Measurements from ENCODE around the gene CORIN.
"Not testable (repeated sequence)": the region's sequence is repeated elsewhere in the genome, so short reads cannot be mapped to it uniquely, and the experiment has no call there.

The CORIN gene

DNA sequence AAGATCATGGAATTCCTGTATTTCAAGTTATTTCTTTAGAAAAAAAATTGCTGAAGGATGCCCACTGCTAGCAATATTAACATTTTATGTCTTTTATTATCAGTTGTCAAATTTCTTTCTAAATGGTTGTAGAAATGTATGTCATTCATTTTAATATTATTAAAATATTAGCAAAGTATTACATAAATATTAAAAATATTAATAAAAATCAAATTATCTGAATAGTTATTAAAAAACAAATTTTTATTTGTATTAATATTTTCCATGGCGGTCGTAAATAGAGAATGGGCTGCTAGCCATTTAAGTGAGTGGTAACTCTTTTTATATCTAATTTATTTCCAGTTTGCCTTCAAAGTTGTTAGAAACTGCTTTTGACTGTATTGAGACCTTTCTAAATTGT is 280.6 kb downstream of the CORIN start:
- TF ChIP-seq Cebpa-rat (IDR thresholded peaks at IDR 0.05) = no peak
- H3K36me3 ChIP-seq = peaks cover 0 to 69% (median 0%) of the 10 kb centered on the region in 11 experiments; a peak in 6 of 22 replicates
- no peak overlapping the region for H3K9ac ChIP-seq
- H4K20me1 ChIP-seq = no peaks in the 10 kb centered on the region
- no peaks in the 10 kb centered on the region for H3K27me3 ChIP-seq
- no peak overlapping the region for H3K27ac ChIP-seq
- H3K9me3 ChIP-seq (replicated peaks in 1 of 11) = no peaks in the 10 kb centered on the region
- no peak overlapping the region for H3K4me2 ChIP-seq
- H3K4me3 ChIP-seq = no peak overlapping the region
- H3K4me1 ChIP-seq = no peaks in the 10 kb centered on the region

DNA sequence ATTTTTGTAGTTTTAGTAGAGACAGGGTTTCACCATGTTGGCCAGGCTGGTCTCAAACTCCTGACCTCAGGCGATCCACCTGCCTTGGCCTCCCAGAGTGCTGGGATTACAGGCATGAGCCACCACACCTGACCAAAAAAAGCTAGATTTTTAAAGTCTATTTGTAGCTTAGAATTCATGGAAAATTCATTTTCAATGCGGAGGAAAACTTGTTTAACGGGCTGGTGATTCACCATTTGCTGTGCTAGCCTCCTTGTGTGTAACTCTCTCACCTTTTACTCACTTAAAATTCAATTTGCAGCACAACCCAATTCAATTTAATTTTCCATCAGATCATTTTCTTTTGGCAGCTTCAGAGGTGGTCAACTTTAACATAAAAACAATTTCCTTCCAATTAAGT is 281.9 kb downstream of the CORIN start:
- H3K9ac ChIP-seq; H3K4me2 ChIP-seq; H3K27ac ChIP-seq; H3K4me1 ChIP-seq; H3K27me3 ChIP-seq; H3K9me3 ChIP-seq (replicated peaks in 1 of 11); H4K20me1 ChIP-seq; H3K4me3 ChIP-seq: not testable (repeated sequence)
- peaks cover 0 to 69% (median 0%) of the 10 kb centered on the region in 11 experiments; a peak in 6 of 22 replicates for H3K36me3 ChIP-seq

DNA sequence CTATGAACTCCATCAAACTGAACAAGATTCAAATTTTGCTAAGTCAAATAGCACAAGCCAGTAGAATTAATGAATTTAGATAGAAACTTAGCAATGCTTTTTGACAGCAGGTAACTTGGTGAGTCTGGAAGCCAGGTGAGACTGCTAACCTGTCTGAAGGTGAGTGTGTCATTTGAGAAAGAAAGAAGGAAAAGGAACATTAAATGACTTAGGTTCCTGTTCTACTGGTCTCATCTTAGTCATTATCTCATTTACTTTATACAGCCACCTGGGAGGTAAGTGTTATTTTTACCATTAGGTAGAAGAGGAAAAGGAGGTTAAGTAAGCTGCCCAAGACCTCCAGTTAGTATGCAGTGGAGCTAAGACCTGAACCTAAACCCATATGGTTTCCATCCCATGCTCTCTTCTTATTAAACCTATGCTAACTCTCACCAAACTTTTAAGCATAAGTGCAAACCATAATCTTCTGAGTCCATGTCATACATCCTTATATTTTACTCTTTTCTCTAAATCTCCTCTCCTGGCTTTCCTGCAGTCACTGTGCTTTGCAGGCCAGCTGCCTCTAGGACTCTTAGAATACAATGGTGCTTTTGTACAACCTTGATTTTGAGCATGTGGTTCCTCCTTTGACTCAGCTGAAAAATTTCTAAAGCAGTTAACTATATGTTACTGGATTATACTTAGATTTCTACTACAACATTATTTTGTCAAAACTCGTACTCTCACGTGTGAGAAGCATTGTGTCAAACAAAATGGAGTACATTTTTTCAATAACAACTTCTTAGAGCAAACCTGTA is 284.3 kb downstream of the CORIN start:
- Histone ChIP-seq H3K9ac (no peak overlapping the region), H4K20me1 (no peaks in the 10 kb centered on the region), H3K4me1 (no peaks in the 10 kb centered on the region), H3K36me3 (peaks cover 0 to 70% (median 0%) of the 10 kb centered on the region in 11 experiments; a peak in 6 of 22 replicates), H3K4me3 (no peak overlapping the region), H3K27me3 (no peaks in the 10 kb centered on the region), H3K4me2 (no peak overlapping the region), H3K9me3 (replicated peaks in 1 of 11) (0 out of 22 replicates have a peak, but pooled peaks cover 0 to 6% (median 0%) of the 10 kb centered on the region in 11 experiments), H3K27ac (no peak overlapping the region)
- TF ChIP-seq Cebpa-rat (IDR thresholded peaks at IDR 0.05) = no peak

DNA sequence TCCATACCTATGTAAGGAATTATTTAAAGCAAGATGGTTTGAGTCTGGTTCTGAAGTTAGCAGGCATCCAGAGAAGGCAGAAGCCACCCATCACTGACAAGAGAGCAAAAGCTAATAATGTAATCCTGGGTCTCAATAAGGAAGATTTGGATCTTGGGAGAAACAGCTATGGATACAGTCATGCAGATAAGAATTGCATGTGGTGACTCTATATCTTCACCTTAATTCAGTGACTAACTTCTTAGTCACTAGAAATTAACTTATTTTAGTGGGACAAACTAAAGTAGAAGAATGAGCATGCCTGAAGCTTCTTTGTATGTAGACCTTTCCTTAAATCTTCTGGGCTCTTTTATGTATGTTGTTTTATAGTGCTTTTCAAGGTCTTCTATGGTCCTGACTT is 286.2 kb downstream of the CORIN start:
- Histone ChIP-seq H3K4me3 (no peak overlapping the region), H3K27me3 (no peaks in the 10 kb centered on the region), H3K4me1 (no peaks in the 10 kb centered on the region), H4K20me1 (no peaks in the 10 kb centered on the region), H3K36me3 (peaks cover 0 to 77% (median 0%) of the 10 kb centered on the region in 11 experiments; a peak in 10 of 22 replicates), H3K9ac (no peak overlapping the region), H3K9me3 (replicated peaks in 1 of 11) (0 out of 22 replicates have a peak, but pooled peaks cover 0 to 6% (median 0%) of the 10 kb centered on the region in 11 experiments), H3K4me2 (no peak overlapping the region), H3K27ac (no peak overlapping the region)
- no peak for TF ChIP-seq Cebpa-rat (IDR thresholded peaks at IDR 0.05)

DNA sequence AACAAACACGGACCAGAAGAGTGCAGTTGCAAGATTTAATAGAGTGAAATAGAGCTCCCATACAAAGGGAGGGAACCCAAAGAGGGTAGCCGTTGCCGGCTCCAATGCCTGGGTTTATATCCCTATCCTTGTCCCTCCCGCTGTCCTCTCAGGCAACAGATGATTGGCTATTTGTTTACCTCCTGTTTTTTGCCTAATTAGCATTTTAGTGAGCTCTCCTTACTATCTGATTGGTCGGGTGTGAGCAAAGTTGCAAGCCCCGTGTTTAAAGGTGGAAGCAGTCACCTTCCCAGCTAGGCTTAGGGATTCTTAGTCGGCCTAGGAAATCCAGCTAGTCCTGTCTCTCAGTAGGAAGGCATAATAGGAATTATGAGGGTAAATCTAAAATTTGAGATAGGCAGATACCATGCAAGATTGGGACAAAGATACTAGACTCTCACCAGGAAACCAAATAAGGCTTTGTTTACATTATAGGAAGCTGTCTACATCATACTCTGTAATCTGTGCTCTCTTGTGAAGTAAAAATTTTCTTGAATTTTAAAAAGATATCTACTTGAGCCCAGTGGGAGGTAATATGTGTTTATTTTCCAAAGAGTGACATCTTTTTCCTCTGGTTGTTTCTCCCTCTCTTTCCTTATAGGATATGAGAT is 286.8 kb downstream of the CORIN start:
- Histone ChIP-seq H3K9me3 (replicated peaks in 1 of 11) (0 out of 22 replicates have a peak, but pooled peaks cover 0 to 6% (median 0%) of the 10 kb centered on the region in 11 experiments), H3K27me3 (no peaks in the 10 kb centered on the region), H3K4me1 (no peaks in the 10 kb centered on the region), H3K27ac (no peak overlapping the region), H3K9ac (no peak overlapping the region), H3K36me3 (peaks cover 0 to 83% (median 0%) of the 10 kb centered on the region in 11 experiments; a peak in 10 of 22 replicates), H3K4me3 (no peak overlapping the region), H3K4me2 (no peak overlapping the region), H4K20me1 (no peaks in the 10 kb centered on the region)
- TF ChIP-seq Cebpa-rat (IDR thresholded peaks at IDR 0.05) = no peak

DNA sequence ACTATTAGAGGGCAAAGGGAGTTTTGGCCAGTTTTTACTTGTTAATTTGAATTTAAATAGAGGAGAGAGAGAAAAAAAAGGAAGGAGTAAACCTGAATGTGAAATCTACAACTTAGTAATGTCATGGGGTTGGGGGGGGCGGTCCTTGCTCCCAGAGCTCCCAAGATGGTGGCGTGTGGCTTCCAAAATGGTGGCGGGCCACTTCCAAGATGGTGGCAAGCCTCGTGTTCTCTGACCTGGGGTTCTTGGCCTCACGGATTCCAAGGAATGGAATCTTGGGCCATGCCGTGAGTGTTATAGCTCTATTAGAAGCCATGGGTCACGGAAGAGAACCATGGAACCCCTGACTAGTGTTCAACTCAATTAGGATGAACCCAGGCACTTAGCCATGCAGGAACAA is 287.5 kb downstream of the CORIN start:
- H3K4me1 ChIP-seq; H3K9me3 ChIP-seq (replicated peaks in 1 of 11); H3K9ac ChIP-seq; H3K4me3 ChIP-seq; H3K4me2 ChIP-seq; H4K20me1 ChIP-seq; H3K27ac ChIP-seq; H3K27me3 ChIP-seq: not testable (repeated sequence)
- H3K36me3 ChIP-seq = peaks cover 0 to 88% (median 0%) of the 10 kb centered on the region in 11 experiments; a peak in 10 of 22 replicates
